Measurements from ENCODE around the gene GPC1. TPM values are rescaled to one million over a fixed set of nuclear protein-coding genes. Genes with fewer than 3 reads are reported as not detected.

Gene GPC1
- total and polyA plus RNA-seq, 2 of the 4 experiments (the other 2 are of a cell fraction) = 16.0 to 211 TPM

GRCh38 chr2:240395448-240395847, 40.0 kb upstream of the GPC1 start:
- H3K18ac ChIP-seq (ENCODE audit: low read depth, low read length) = no peak overlapping the region
- no peaks in the 10 kb centered on the region for H3K36me3 ChIP-seq (ENCODE audit: control insufficient read depth, insufficient read depth, low read length)
- ChIA-PET POLR2A (ENCODE audit: unreplicated experiment) (no interaction called here), CTCF (no interaction called here)
- H3K27me3 ChIP-seq (ENCODE audit: control insufficient read depth, insufficient read depth, low read length) = no peaks in the 10 kb centered on the region; the same call in 1 of the 2 replicates
- no peak for ATAC-seq (ENCODE audit: low read depth)
- no peak overlapping the region for H3K27ac ChIP-seq (ENCODE audit: insufficient read depth, low read length)
- WGBS, 2 experiments (ENCODE audit: extremely low coverage in 2 of 2, insufficient read length in 1 of 2) = 88% methylated on average over 3 of the region's 8 CpGs; no CpG with 5 or more reads in 1 of the 2 experiments
- no peak for DNase-seq
- TF ChIP-seq BHLHE40 (IDR thresholded peaks at IDR 0.05; ENCODE audit: low read depth, low read length) (no peak), POLR2A (IDR thresholded peaks at IDR 0.05; ENCODE audit: low read depth, low read length) (no peak), ELK1 (IDR thresholded peaks at IDR 0.05; ENCODE audit: borderline replicate concordance, low read depth, low read length) (no peak)
- in situ Hi-C loops (cut with MboI; ENCODE audit: low sequenced_read_pairs) = no loop called here
- no peak overlapping the region for H3K4ac ChIP-seq (ENCODE audit: low read depth, low read length)
- no peak overlapping the region for H2BK20ac ChIP-seq (ENCODE audit: low read depth, low read length)
- no peak overlapping the region for H2BK15ac ChIP-seq (ENCODE audit: low read depth, low read length)
- no TSS peak for BruUV-seq (replicated peaks)
- H3K14ac ChIP-seq (replicated peaks; ENCODE audit: low read depth, low read length) = no peak overlapping the region
- no peak overlapping the region for H4K91ac ChIP-seq (ENCODE audit: insufficient read depth, low read depth, low read length)
- H3K4me3 ChIP-seq (ENCODE audit: insufficient read depth, low read depth, low read length) = no peak overlapping the region
- H3K9me1 ChIP-seq (ENCODE audit: insufficient read depth, low read length) = 0 out of 2 replicates have a peak, but pooled peaks cover 8% of the 10 kb centered on the region
- H3K9me3 ChIP-seq (ENCODE audit: control insufficient read depth, insufficient read depth, low read length) = no peaks in the 10 kb centered on the region
- H3K9ac ChIP-seq (ENCODE audit: low read depth, low read length) = no peak overlapping the region
- no peaks in the 10 kb centered on the region for H3K79me1 ChIP-seq (ENCODE audit: low read depth in 1 of 2, low read length in 2 of 2)
- no peaks in the 10 kb centered on the region for H4K20me1 ChIP-seq (ENCODE audit: insufficient read depth, low read length)
- H2AK9ac ChIP-seq (replicated peaks; ENCODE audit: low read depth, low read length, poor library complexity) = no peak overlapping the region
- no peak overlapping the region for H2BK120ac ChIP-seq (ENCODE audit: low read depth, low read length)
- no peak overlapping the region for H2AK5ac ChIP-seq (ENCODE audit: low read depth, low read length)
- no peak overlapping the region for H2AFZ ChIP-seq (replicated peaks; ENCODE audit: low read length, poor library complexity)
- H4K8ac ChIP-seq (ENCODE audit: low read depth in 2 of 2, low read length in 2 of 2) = no peak overlapping the region
- H3K4me2 ChIP-seq (ENCODE audit: low read depth, low read length) = no peak overlapping the region
- no peak overlapping the region for H4K5ac ChIP-seq (ENCODE audit: low read depth, low read length)
- dilution Hi-C loops (cut with HindIII; ENCODE audit: low sequenced_read_pairs, unreplicated experiment) = no loop called here
- H2BK5ac ChIP-seq (ENCODE audit: low read depth, low read length, poor library complexity, severe bottlenecking) = no peak overlapping the region
- intact Hi-C loops (cut with micrococcal nuclease) = no loop called here
- H3K23ac ChIP-seq (ENCODE audit: low read depth, low read length) = no peak overlapping the region
- no peak overlapping the region for H3K56ac ChIP-seq (ENCODE audit: extremely low read depth, insufficient read depth, low read length)
- no peaks in the 10 kb centered on the region for H3K4me1 ChIP-seq (ENCODE audit: control insufficient read depth, insufficient read depth, low read length)
